ENCODE results near the gene CACNB3. TPM values are rescaled to one million over a fixed set of nuclear protein-coding genes. Genes with fewer than 3 reads are reported as not detected.

CACNB3 gene
- total RNA-seq, 4 donors from 2014 or later: 1.2 to 5.7 (median 2.7) TPM

GRCh38 chr12:48776956-48777355 is 41.3 kb upstream of the CACNB3 start:
- TF ChIP-seq POLR2A (IDR thresholded peaks at IDR 0.05) (no peak), CTCF (IDR thresholded peaks at IDR 0.05 in 4 of 5, conservative IDR thresholded peaks at IDR 0.05 in 1 of 5) (no peak)
- intact Hi-C loops (cut with DNase I; ENCODE audit: low total_unique reads): no loop called here
- Histone ChIP-seq H3K36me3 (peaks cover 0 to 42% of the 10 kb centered on the region in 2 donors), H3K9me3 (no peaks in the 10 kb centered on the region), H3K27ac (no peak overlapping the region), H3K4me3 (no peak overlapping the region), H3K4me1 (peaks cover 20 to 23% of the 10 kb centered on the region in 2 donors), H3K27me3 (no peaks in the 10 kb centered on the region)
- in situ Hi-C loops (cut with MboI; ENCODE audit: low sequenced_read_pairs in 4 of 4): loop anchor here in 1 of 4 donors (25.0 kb wide), 1 partner anchor 240 kb away; the partner anchor contains the start of gene OR8S1
- DNase-seq (no peak), ATAC-seq (no peak)

- no peaks in the 10 kb centered on the region for H3K9me3 ChIP-seq
- no peak for ATAC-seq
- no peak for DNase-seq
- in situ Hi-C loops (cut with MboI; ENCODE audit: low sequenced_read_pairs in 4 of 4) (loop anchor here in 1 of 4 donors (25.0 kb wide), 1 partner anchor 240 kb away; the partner anchor contains the start of gene OR8S1), intact Hi-C loops (cut with DNase I; ENCODE audit: low total_unique reads) (no loop called here)
- H3K27ac ChIP-seq: no peak overlapping the region
- no peaks in the 10 kb centered on the region for H3K27me3 ChIP-seq
- H3K4me1 ChIP-seq: peaks cover 20 to 23% of the 10 kb centered on the region in 2 donors
- no peak overlapping the region for H3K4me3 ChIP-seq
- peaks cover 0 to 40% of the 10 kb centered on the region in 2 donors for H3K36me3 ChIP-seq
- TF ChIP-seq CTCF (IDR thresholded peaks at IDR 0.05 in 4 of 5, conservative IDR thresholded peaks at IDR 0.05 in 1 of 5) (no peak), POLR2A (IDR thresholded peaks at IDR 0.05) (no peak)
Observed at GRCh38 chr12:48777501-48778400, 40.5 kb upstream of the CACNB3 start.

GRCh38 chr12:48779869-48780268 is 38.4 kb upstream of the CACNB3 start:
- TF ChIP-seq CTCF (IDR thresholded peaks at IDR 0.05 in 4 of 5, conservative IDR thresholded peaks at IDR 0.05 in 1 of 5) (no peak), POLR2A (IDR thresholded peaks at IDR 0.05) (no peak)
- Histone ChIP-seq H3K27ac (peak overlapping the region; percentile 54 to 71 (median 67)), H3K27me3 (no peaks in the 10 kb centered on the region), H3K4me3 (no peak overlapping the region), H3K9me3 (no peaks in the 10 kb centered on the region), H3K4me1 (peaks cover 20 to 23% of the 10 kb centered on the region in 2 donors), H3K36me3 (peaks cover 0 to 22% of the 10 kb centered on the region in 2 donors)
- DNase-seq (peak in 1 of 2 donors; percentile 24), ATAC-seq (peak; percentile 34 to 70)
- intact Hi-C loops (cut with DNase I; ENCODE audit: low total_unique reads) (no loop called here), in situ Hi-C loops (cut with MboI; ENCODE audit: low sequenced_read_pairs in 4 of 4) (loop anchor here in 1 of 4 donors (25.0 kb wide), 1 partner anchor 243 kb away; the partner anchor contains the start of gene OR8S1)

GRCh38 chr12:48780381-48781025 is 37.8 kb upstream of the CACNB3 start:
- TF ChIP-seq CTCF (IDR thresholded peaks at IDR 0.05 in 4 of 5, conservative IDR thresholded peaks at IDR 0.05 in 1 of 5): no peak
- TF ChIP-seq POLR2A (IDR thresholded peaks at IDR 0.05): no peak
- Histone ChIP-seq H3K4me1 (peaks cover 20 to 23% of the 10 kb centered on the region in 2 donors), H3K9me3 (no peaks in the 10 kb centered on the region), H3K27me3 (no peaks in the 10 kb centered on the region), H3K36me3 (peaks cover 0 to 15% of the 10 kb centered on the region in 2 donors), H3K27ac (peak overlapping the region; percentile 54 to 71 (median 67)), H3K4me3 (no peak overlapping the region)
- in situ Hi-C loops (cut with MboI; ENCODE audit: low sequenced_read_pairs in 4 of 4): loop anchor here in 1 of 4 donors (25.0 kb wide), 1 partner anchor 243 kb away; the partner anchor contains the start of gene OR8S1
- ATAC-seq (peak in 1 of 2 donors; percentile 15), DNase-seq (no peak)
- intact Hi-C loops (cut with DNase I; ENCODE audit: low total_unique reads): no loop called here
